Measurements from ENCODE around the gene LYPD1.

- no peak for TF ChIP-seq POLR2A (IDR thresholded peaks at IDR 0.05)
- TF ChIP-seq CTCF (IDR thresholded peaks at IDR 0.05): no peak
Measured at GRCh38 chr2:132646540-132647108, 23.4 kb downstream of the LYPD1 start.
